ENCODE results near the gene TPST2. TPM values are rescaled to one million over a fixed set of nuclear protein-coding genes. Genes with fewer than 3 reads are reported as not detected.

Gene TPST2
- total and polyA plus RNA-seq, 9 of the 15 experiments (the other 6 are each of a cell fraction or from before 2014, with no cell fraction given): 14.2 to 123 (median 60.1) TPM

DNA sequence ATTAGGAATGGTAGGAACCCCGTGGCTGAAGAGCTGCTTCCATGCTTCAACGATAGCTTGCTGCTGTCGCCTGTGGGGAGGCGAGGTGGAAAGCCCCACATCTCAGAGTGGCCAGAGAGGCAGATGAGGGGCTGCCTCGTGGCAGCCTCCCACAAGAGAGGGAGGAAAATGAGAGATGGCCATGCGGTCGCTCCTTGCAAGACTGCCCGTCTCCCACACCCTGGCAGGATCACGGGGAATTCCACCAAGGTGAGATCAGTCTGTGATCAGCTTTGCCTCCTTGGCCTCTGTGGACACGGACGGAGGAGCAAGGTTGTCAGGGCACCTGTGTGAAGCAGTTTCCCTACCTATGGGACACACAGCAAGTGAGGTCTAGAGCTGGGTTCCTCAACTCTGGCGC, 34.9 kb upstream of the TPST2 start:
- ChIA-PET CTCF (ENCODE audit: low intra/inter-chr PET ratio) (no interaction called here), POLR2A (interaction anchor here (1.0 to 1.2 kb wide), 2 partner anchors 17 to 19 kb away, joined by 4 to 5 read pairs; no protein-coding TSS in a partner anchor)
- H3K27ac ChIP-seq (ENCODE audit: extremely low read depth, low read depth, low read length): no peak overlapping the region
- H3K4me1 ChIP-seq (replicated peaks in 1 of 2; ENCODE audit: control insufficient read depth in 2 of 2, insufficient read depth in 2 of 2, low read length in 2 of 2): peaks cover 9 to 27% of the 10 kb centered on the region in 2 experiments; a peak in 4 of 5 replicates
- peaks cover 2% of the 10 kb centered on the region; the same call in 1 of the 2 replicates for H3K9me3 ChIP-seq (replicated peaks; ENCODE audit: control insufficient read depth, insufficient read depth, low read depth, low read length)
- no peaks in the 10 kb centered on the region for H3K36me3 ChIP-seq (ENCODE audit: control insufficient read depth, insufficient read depth, low read length)
- FAIRE-seq: no peak
- ATAC-seq: no peak
- no peak overlapping the region for H3K4me2 ChIP-seq (ENCODE audit: insufficient read depth, low read length)
- no peak overlapping the region for H2AFZ ChIP-seq (ENCODE audit: low read depth, low read length)
- H3K9ac ChIP-seq (ENCODE audit: insufficient read depth in 1 of 2, low read depth in 2 of 2, low read length in 2 of 2): no peak overlapping the region
- WGBS (ENCODE audit: insufficient coverage, low coverage, missing lambda C conversion rate): 89% methylated on average over 8 of the region's 12 CpGs
- no TSS peak for BruUV-seq (replicated peaks)
- no peak for DNase-seq (ENCODE audit: extremely low read depth in 1 of 4, low spot score in 3 of 4)
- intact Hi-C loops (cut with micrococcal nuclease) (no loop called here), in situ Hi-C loops (cut with MboI) (no loop called here)
- 0 out of 3 replicates have a peak, but pooled peaks cover under 1% of the 10 kb centered on the region for H3K79me2 ChIP-seq (ENCODE audit: control insufficient read depth, insufficient read depth, low read length)
- H3K9me1 ChIP-seq (ENCODE audit: control insufficient read depth, insufficient read depth, low read length): peaks cover under 1% of the 10 kb centered on the region
- no peak overlapping the region for H3K4me3 ChIP-seq
- no peaks in the 10 kb centered on the region for H4K20me1 ChIP-seq (replicated peaks; ENCODE audit: control insufficient read depth, insufficient read depth, low read length)
- no peaks in the 10 kb centered on the region for H3K27me3 ChIP-seq (ENCODE audit: control insufficient read depth in 2 of 2, insufficient read depth in 2 of 2, low read length in 2 of 2)
- TF ChIP-seq SNRNP70 (optimal IDR thresholded peaks at IDR 0.05; ENCODE audit: low read depth, low read length) (no peak), NCOA2 (IDR thresholded peaks at IDR 0.05; ENCODE audit: partially characterized antibody in 2 of 2) (no peak), MED1 (CRISPR knock-in tag; IDR thresholded peaks at IDR 0.05; ENCODE audit: borderline replicate concordance) (no peak)
- TF ChIP-seq, protein P1, sequence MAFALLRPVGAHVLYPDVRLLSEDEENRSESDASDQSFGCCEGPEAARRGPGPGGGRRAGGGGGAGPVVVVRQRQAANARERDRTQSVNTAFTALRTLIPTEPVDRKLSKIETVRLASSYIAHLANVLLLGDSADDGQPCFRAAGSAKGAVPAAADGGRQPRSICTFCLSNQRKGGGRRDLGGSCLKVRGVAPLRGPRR (CRISPR knock-in tag; IDR thresholded peaks at IDR 0.05): no peak

DNA sequence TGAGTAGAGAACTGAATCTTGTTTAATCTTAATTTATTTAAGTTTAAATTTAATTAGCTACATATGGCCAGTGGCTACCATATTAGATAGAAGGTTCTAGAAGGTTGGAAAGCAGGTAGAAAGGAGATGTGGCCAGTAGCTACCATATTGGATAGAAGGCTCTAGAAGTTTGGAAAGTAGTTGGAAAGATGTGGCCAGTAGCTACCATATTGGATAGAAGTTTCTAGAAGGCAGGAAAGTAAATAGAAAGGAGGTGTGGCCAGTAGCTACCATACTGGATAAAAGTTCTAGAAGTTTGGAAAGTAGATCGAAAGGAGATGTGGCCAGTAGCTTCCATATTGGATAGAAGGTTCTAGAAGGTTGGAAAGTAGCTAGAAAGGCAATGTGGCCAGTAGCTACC, 34.1 kb upstream of the TPST2 start:
- H4K20me1 ChIP-seq (replicated peaks; ENCODE audit: control insufficient read depth, insufficient read depth, low read length): no peaks in the 10 kb centered on the region
- ChIA-PET CTCF (ENCODE audit: low intra/inter-chr PET ratio) (no interaction called here), POLR2A (interaction anchor here (1.0 to 1.2 kb wide), 2 partner anchors 17 to 20 kb away, joined by 4 to 5 read pairs; no protein-coding TSS in a partner anchor)
- no peaks in the 10 kb centered on the region for H3K27me3 ChIP-seq (ENCODE audit: control insufficient read depth in 2 of 2, insufficient read depth in 2 of 2, low read length in 2 of 2)
- no peak overlapping the region for H2AFZ ChIP-seq (ENCODE audit: low read depth, low read length)
- no peak overlapping the region for H3K4me3 ChIP-seq
- H3K36me3 ChIP-seq (ENCODE audit: control insufficient read depth, insufficient read depth, low read length): no peaks in the 10 kb centered on the region
- H3K79me2 ChIP-seq (ENCODE audit: control insufficient read depth, insufficient read depth, low read length): no peaks in the 10 kb centered on the region
- intact Hi-C loops (cut with micrococcal nuclease): no loop called here
- no TSS peak for BruUV-seq (replicated peaks)
- no peak overlapping the region for H3K27ac ChIP-seq (ENCODE audit: extremely low read depth, low read depth, low read length)
- 70% methylated on average over 1 of the region's 1 CpG for WGBS (ENCODE audit: insufficient coverage, low coverage, missing lambda C conversion rate)
- FAIRE-seq: no peak
- H3K9me3 ChIP-seq (replicated peaks; ENCODE audit: control insufficient read depth, insufficient read depth, low read depth, low read length): peaks cover 2% of the 10 kb centered on the region; the same call in 1 of the 2 replicates
- no peak overlapping the region for H3K9ac ChIP-seq (ENCODE audit: insufficient read depth in 1 of 2, low read depth in 2 of 2, low read length in 2 of 2)
- H3K9me1 ChIP-seq (ENCODE audit: control insufficient read depth, insufficient read depth, low read length): no peaks in the 10 kb centered on the region
- no peak for ATAC-seq
- no peak for DNase-seq (ENCODE audit: extremely low read depth in 1 of 4, low spot score in 3 of 4)
- peaks cover 17 to 31% of the 10 kb centered on the region in 2 experiments for H3K4me1 ChIP-seq (replicated peaks in 1 of 2; ENCODE audit: control insufficient read depth in 2 of 2, insufficient read depth in 2 of 2, low read length in 2 of 2)
- H3K4me2 ChIP-seq (ENCODE audit: insufficient read depth, low read length): no peak overlapping the region
- in situ Hi-C loops (cut with MboI): no loop called here
- no peak for TF ChIP-seq ZNF778 (CRISPR knock-in tag; IDR thresholded peaks at IDR 0.05)
- TF ChIP-seq, protein P2, sequence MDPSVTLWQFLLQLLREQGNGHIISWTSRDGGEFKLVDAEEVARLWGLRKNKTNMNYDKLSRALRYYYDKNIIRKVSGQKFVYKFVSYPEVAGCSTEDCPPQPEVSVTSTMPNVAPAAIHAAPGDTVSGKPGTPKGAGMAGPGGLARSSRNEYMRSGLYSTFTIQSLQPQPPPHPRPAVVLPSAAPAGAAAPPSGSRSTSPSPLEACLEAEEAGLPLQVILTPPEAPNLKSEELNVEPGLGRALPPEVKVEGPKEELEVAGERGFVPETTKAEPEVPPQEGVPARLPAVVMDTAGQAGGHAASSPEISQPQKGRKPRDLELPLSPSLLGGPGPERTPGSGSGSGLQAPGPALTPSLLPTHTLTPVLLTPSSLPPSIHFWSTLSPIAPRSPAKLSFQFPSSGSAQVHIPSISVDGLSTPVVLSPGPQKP (CRISPR knock-in tag; IDR thresholded peaks at IDR 0.05): no peak
- no peak for TF ChIP-seq ZNF175 (CRISPR knock-in tag; IDR thresholded peaks at IDR 0.05; ENCODE audit: low read depth)
- no peak for TF ChIP-seq ZNF232 (CRISPR knock-in tag; IDR thresholded peaks at IDR 0.05)
- TF ChIP-seq IFI16 (CRISPR knock-in tag; IDR thresholded peaks at IDR 0.05): no peak
- TF ChIP-seq FOXA1 (IDR thresholded peaks at IDR 0.05; ENCODE audit: borderline replicate concordance): no peak
- TF ChIP-seq PHF20 (IDR thresholded peaks at IDR 0.05; ENCODE audit: partially characterized antibody): no peak
- TF ChIP-seq, protein P3, sequence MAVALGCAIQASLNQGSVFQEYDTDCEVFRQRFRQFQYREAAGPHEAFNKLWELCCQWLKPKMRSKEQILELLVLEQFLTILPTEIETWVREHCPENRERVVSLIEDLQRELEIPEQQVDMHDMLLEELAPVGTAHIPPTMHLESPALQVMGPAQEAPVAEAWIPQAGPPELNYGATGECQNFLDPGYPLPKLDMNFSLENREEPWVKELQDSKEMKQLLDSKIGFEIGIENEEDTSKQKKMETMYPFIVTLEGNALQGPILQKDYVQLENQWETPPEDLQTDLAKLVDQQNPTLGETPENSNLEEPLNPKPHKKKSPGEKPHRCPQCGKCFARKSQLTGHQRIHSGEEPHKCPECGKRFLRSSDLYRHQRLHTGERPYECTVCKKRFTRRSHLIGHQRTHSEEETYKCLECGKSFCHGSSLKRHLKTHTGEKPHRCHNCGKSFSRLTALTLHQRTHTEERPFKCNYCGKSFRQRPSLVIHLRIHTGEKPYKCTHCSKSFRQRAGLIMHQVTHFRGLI (CRISPR knock-in tag; IDR thresholded peaks at IDR 0.05): no peak
